WTC11 (cell line): Measurements from ENCODE around the gene INVS. TPM values are rescaled to one million over a fixed set of nuclear protein-coding genes. Genes with fewer than 3 reads are reported as not detected.
"Not testable (repeated sequence)": the region's sequence is repeated elsewhere in the genome, so short reads cannot be mapped to it uniquely, and the experiment has no call there.

Experiments used
- ATAC-seq: fragments of 200-7000 bp; cut with Tn5 transposase; 2 replicates; pipeline ENCODE4 v1.10.0; 2021; ENCODE audit warnings: mild to moderate bottlenecking, moderate library complexity
- CTCF ChIA-PET: fragments of 300-600 bp; sonication (Branson Sonifier 250); formaldehyde crosslinking; loops from one replicate; lab custom pipeline; 2021; ENCODE audit warnings: antibody characterized with exemption; lab: Charles Lee
- POLR2A ChIA-PET: fragments of 350-600 bp; sonication (Branson Sonifier 250); formaldehyde crosslinking; loops from one replicate; lab custom pipeline; 2021; ENCODE audit warnings: antibody characterized with exemption; lab: Charles Lee
- DNase-seq: peaks from one replicate; pipeline ENCODE4 v3.0.0; 2021; ENCODE audit warnings: low spot score
- H3K27ac Mint-ChIP-seq: 2 replicates; pipeline ENCODE4 v1.8.0; 2021; ENCODE audit warnings: mixed read lengths
- H3K27me3 Mint-ChIP-seq: 2 replicates; pipeline ENCODE4 v1.8.0; 2021; ENCODE audit warnings: low read depth, mild to moderate bottlenecking, moderate library complexity, mixed read lengths
- H3K36me3 Mint-ChIP-seq: 2 replicates; pipeline ENCODE4 v1.8.0; 2021; ENCODE audit warnings: mixed read lengths
- H3K4me1 Mint-ChIP-seq: 2 replicates; pipeline ENCODE4 v1.8.0; 2022; ENCODE audit warnings: mixed read lengths
- H3K4me3 Mint-ChIP-seq: 2 replicates; pipeline ENCODE4 v1.8.0; 2021; ENCODE audit warnings: mild to moderate bottlenecking, moderate library complexity, mixed read lengths
- H3K9me3 Mint-ChIP-seq: 2 replicates; pipeline ENCODE4 v1.8.0; 2021; ENCODE audit warnings: mixed read lengths
- ATF1 ChIP-seq: sonication (generic); formaldehyde crosslinking; IDR thresholded peaks from 2 replicates; pipeline ENCODE4 v1.8.1; 2023; ENCODE audit warnings: mild to moderate bottlenecking, moderate library complexity, missing genetic modification reagents
- CBFB ChIP-seq: sonication (generic); formaldehyde crosslinking; IDR thresholded peaks from 2 replicates; pipeline ENCODE4 v1.8.1; 2022; ENCODE audit warnings: mild to moderate bottlenecking, low read depth, missing genetic modification reagents
- CTCF ChIP-seq: fragments of 200-600 bp; IDR thresholded peaks from 2 replicates; pipeline ENCODE4 v1.8.0; 2022; ENCODE audit warnings: antibody characterized with exemption
- ELF4 ChIP-seq: sonication (generic); formaldehyde crosslinking; IDR thresholded peaks from 2 replicates; pipeline ENCODE4 v1.8.1; 2022; ENCODE audit warnings: low read depth, mild to moderate bottlenecking, moderate library complexity, missing genetic modification reagents
- ETV6 ChIP-seq: sonication (generic); formaldehyde crosslinking; IDR thresholded peaks from 2 replicates; pipeline ENCODE4 v1.8.1; 2022; ENCODE audit warnings: mild to moderate bottlenecking, missing genetic modification reagents
- FOXJ3 ChIP-seq: sonication (generic); formaldehyde crosslinking; IDR thresholded peaks from 2 replicates; pipeline ENCODE4 v1.9.0; 2021; ENCODE audit warnings: missing genetic modification reagents, mild to moderate bottlenecking, borderline replicate concordance
- MLX ChIP-seq: sonication (generic); formaldehyde crosslinking; IDR thresholded peaks from 2 replicates; pipeline ENCODE4 v1.8.1; 2023; ENCODE audit warnings: mild to moderate bottlenecking, missing genetic modification reagents, moderate library complexity
- MXD4 ChIP-seq: fragments of 250-450 bp; sonication (Bioruptor Pico); IDR thresholded peaks from 2 replicates; pipeline ENCODE4 v1.8.0; 2021; ENCODE audit warnings: mild to moderate bottlenecking, moderate library complexity, borderline replicate concordance
- NFE2L1 ChIP-seq: sonication (generic); formaldehyde crosslinking; IDR thresholded peaks from 2 replicates; pipeline ENCODE4 v1.8.1; 2023; ENCODE audit warnings: missing genetic modification reagents
- SMAD4 ChIP-seq: sonication (generic); formaldehyde crosslinking; IDR thresholded peaks from 2 replicates; pipeline ENCODE4 v1.8.0; 2022; ENCODE audit warnings: mild to moderate bottlenecking, missing genetic modification reagents
- ZNF317 ChIP-seq: sonication (generic); formaldehyde crosslinking; IDR thresholded peaks from 2 replicates; pipeline ENCODE4 v1.8.1; 2023; ENCODE audit warnings: low read depth, mild to moderate bottlenecking, moderate library complexity, missing genetic modification reagents, borderline replicate concordance
- ZNF396 ChIP-seq: fragments of 250-450 bp; sonication (Bioruptor Pico); IDR thresholded peaks from 2 replicates; pipeline ENCODE4 v1.8.0; 2021; ENCODE audit warnings: mild to moderate bottlenecking, moderate library complexity, borderline replicate concordance
- total RNA-seq: library from RNA; stranded (reverse); gene quantifications from 3 replicates; pipeline ENCODE4 v1.2.3, GENCODE V29; 2021
- TF ChIP-seq, protein P1 (sequence below): fragments of 250-450 bp; sonication (Bioruptor Pico); conservative IDR thresholded peaks from 2 replicates; pipeline ENCODE4 v1.9.0; 2021; ENCODE audit warnings: mild to moderate bottlenecking
- TF ChIP-seq, protein P2 (sequence below): sonication (generic); formaldehyde crosslinking; IDR thresholded peaks from 2 replicates; pipeline ENCODE4 v1.8.0; 2022; ENCODE audit warnings: mild to moderate bottlenecking, missing genetic modification reagents

Gene INVS
- total RNA-seq, 1 experiment from 2014 or later = 8.1 TPM

GRCh38 chr9:100134731-100135130 is 35.7 kb downstream of the INVS start:
- ChIA-PET CTCF (interaction anchor here (0.9 to 1.1 kb wide), 2 partner anchors 15 to 81 kb away, joined by 3 to 8 read pairs; no protein-coding TSS in a partner anchor), POLR2A (no interaction called here)
- H3K27ac Mint-ChIP-seq = peak overlapping the region; percentile 25
- TF ChIP-seq MXD4 (no peak), FOXJ3 (CRISPR knock-in tag) (no peak), SMAD4 (CRISPR knock-in tag) (no peak), MLX (no peak), ZNF396 (no peak), ZNF317 (no peak), CTCF (no peak), ELF4 (no peak), NFE2L1 (CRISPR knock-in tag) (no peak), ATF1 (CRISPR knock-in tag) (no peak), CBFB (CRISPR knock-in tag) (no peak), ETV6 (CRISPR knock-in tag) (no peak)
- TF ChIP-seq, protein P1, sequence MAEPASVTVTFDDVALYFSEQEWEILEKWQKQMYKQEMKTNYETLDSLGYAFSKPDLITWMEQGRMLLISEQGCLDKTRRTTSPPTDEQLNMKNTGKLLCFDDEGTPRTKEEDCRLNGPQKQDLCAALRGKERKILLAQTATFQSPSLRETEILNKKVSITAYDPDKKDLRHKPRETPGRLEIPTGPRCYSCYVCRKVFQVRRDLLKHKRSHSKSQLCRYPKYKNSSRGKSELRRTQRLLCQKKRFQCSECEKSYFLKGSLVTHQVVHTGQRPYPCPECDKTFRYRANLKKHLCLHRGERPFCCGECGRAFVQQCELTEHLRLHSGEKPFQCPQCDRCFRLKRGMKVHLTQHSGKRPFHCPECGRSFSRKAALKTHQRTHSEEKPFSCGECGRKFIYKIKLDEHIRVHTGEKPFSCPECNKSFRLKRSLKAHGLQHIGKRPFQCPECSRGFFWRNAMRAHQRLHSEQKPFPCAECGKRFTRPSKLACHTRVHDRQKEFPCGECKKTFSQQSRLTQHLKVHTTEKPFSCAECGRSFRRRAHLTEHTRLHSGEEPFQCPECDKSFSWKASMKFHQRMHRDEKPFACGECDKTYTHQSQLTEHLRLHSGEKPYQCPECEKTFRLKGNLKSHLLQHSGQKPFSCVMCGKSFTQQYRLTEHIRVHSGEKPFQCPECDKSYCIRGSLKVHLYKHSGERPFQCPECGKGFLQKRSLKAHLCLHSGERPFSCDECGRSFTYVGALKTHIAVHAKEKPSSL (CRISPR knock-in tag) = no peak
- TF ChIP-seq, protein P2, sequence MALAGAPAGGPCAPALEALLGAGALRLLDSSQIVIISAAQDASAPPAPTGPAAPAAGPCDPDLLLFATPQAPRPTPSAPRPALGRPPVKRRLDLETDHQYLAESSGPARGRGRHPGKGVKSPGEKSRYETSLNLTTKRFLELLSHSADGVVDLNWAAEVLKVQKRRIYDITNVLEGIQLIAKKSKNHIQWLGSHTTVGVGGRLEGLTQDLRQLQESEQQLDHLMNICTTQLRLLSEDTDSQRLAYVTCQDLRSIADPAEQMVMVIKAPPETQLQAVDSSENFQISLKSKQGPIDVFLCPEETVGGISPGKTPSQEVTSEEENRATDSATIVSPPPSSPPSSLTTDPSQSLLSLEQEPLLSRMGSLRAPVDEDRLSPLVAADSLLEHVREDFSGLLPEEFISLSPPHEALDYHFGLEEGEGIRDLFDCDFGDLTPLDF (CRISPR knock-in tag) = no peak
- no peak overlapping the region for H3K4me3 Mint-ChIP-seq
- no peak for ATAC-seq
- DNase-seq = no peak
- no peaks in the 10 kb centered on the region for H3K27me3 Mint-ChIP-seq
- H3K36me3 Mint-ChIP-seq = peaks cover 25% of the 10 kb centered on the region
- H3K4me1 Mint-ChIP-seq = peaks cover 11% of the 10 kb centered on the region; the same call in 1 of the 2 replicates
- no peaks in the 10 kb centered on the region for H3K9me3 Mint-ChIP-seq

DNA sequence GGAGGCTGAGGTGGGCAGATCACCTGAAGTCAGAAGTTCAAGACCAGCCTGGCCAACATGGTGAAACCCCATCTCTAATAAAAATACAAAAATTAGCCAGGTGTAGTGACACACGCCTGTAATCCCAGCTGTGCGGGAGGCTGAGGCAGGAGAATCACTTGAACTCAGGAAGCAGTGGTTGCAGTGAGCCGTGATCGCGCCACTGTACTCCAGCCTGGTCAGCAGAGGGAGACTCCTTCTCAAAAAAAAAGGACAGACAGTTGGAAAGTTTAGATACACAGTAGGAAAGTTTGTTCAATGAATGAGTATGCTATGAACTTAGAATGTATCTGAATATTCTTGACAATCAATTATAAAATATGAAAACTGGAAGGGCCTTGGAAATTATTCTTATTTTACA is 37.8 kb downstream of the INVS start:
- CTCF ChIA-PET = interaction anchor here (0.5 to 1.6 kb wide), 2 partner anchors 79 to 1230 kb away, joined by 3 to 6 read pairs; no protein-coding TSS in a partner anchor
- H3K9me3 Mint-ChIP-seq, H3K4me3 Mint-ChIP-seq, POLR2A ChIA-PET, H3K27me3 Mint-ChIP-seq, DNase-seq: not testable (repeated sequence)
- Mint-ChIP-seq H3K27ac (peak overlapping the region; percentile 74; the same call in 1 of the 2 replicates), H3K4me1 (peaks cover 17% of the 10 kb centered on the region; the same call in 1 of the 2 replicates), H3K36me3 (peaks cover 30% of the 10 kb centered on the region)
- ATAC-seq = peak; percentile 55

GRCh38 chr9:100140303-100140702 is 41.3 kb downstream of the INVS start:
- H3K27me3 Mint-ChIP-seq, H3K9me3 Mint-ChIP-seq, DNase-seq, POLR2A ChIA-PET, ATAC-seq, H3K4me3 Mint-ChIP-seq: not testable (repeated sequence)
- 0 out of 2 replicates have a peak, but pooled peaks have one; percentile 54 for TF ChIP-seq CBFB (CRISPR knock-in tag)
- CTCF ChIA-PET = interaction anchor here (2.3 kb wide), 1 partner anchor 76 kb away, joined by 8 read pairs; no protein-coding TSS in a partner anchor
- H3K36me3 Mint-ChIP-seq = peaks cover 30% of the 10 kb centered on the region
- H3K27ac Mint-ChIP-seq = peak overlapping the region; percentile 95
- peaks cover 17% of the 10 kb centered on the region; the same call in 1 of the 2 replicates for H3K4me1 Mint-ChIP-seq

DNA sequence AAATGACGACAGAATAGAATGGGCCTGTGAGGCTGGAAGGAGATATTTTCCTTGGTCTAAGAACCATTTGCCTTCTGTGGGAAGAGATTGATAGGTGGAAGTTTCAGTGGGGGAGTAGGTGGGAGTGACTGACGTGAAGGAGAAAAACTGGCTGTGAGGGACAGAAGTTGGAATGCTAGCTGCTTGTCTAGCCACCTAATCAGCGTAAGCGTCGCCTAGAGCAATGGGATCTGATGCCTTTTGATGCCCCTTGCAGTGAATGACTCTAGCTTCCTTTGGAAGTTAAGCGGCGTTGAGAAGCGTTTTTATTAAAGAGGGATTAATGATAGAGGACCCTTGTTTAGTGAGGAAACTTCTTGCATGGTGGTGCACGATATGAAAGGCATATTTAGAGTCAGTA is 42.8 kb downstream of the INVS start:
- H3K9me3 Mint-ChIP-seq, H3K27ac Mint-ChIP-seq, H3K27me3 Mint-ChIP-seq, POLR2A ChIA-PET, H3K4me3 Mint-ChIP-seq, DNase-seq, ATAC-seq: not testable (repeated sequence)
- Mint-ChIP-seq H3K36me3 (peaks cover 19% of the 10 kb centered on the region), H3K4me1 (peaks cover 23% of the 10 kb centered on the region)
- CTCF ChIA-PET = interaction anchor here (0.6 kb wide), 1 partner anchor 1505 kb away, joined by 4 read pairs; no protein-coding TSS in a partner anchor

DNA sequence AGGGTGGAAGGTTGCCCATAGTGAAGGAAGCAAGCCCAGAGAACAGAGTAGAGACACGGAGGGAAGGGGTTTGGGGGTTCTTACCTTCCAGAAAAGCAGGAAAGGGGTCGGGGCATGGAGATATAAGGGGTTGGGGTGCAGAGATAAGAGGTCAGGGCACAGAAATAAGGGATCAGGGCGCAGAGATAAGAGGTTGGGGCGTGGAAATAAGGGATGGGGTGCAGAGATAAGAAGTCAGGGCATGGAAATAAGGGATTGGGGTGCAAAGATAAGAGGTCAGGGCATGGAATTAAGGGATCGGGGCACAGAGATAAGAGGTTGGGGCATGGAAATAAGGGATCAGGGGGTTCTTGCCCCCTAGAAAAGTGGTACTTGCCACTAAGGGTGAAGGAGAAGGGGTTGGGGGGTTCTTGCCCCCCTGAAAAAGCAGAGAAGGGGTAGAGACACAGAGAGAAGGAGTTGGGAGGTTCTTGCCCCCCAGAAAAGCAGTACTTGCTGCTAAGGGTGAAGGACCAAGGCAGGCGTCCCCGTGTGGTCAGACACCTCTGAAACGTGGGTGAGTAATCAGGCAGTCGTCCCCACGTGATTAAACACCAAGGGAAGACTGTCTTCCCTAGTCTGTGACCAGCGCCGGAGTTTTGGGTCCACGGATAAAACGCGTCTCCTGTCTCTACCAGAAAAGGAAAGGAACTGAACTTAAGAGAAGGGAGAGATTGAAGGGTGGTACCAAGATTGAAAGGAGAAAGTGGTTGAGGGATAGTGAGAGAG is 46.3 kb downstream of the INVS start:
- H3K27me3 Mint-ChIP-seq, DNase-seq, CTCF ChIA-PET, H3K36me3 Mint-ChIP-seq, ATAC-seq, H3K27ac Mint-ChIP-seq, POLR2A ChIA-PET, H3K4me3 Mint-ChIP-seq, H3K9me3 Mint-ChIP-seq: not testable (repeated sequence)
- H3K4me1 Mint-ChIP-seq = peaks cover 37% of the 10 kb centered on the region
